SK-N-SH treated with all-trans-retinoic acid at 6 μM for 48 hours (cell line): ENCODE data around the gene FBXL16.

Experiments
- ATAC-seq: fragments of 200-7000 bp; cut with Tn5 transposase; 3 replicates; pipeline ENCODE4 v1.9.1; 2020; ENCODE audit warnings: mild to moderate bottlenecking, moderate library complexity
- ARNTL ChIP-seq: fragments of 450-650 bp; formaldehyde crosslinking; IDR thresholded peaks from 2 replicates; pipeline ENCODE4 v1.5.0; 2020; ENCODE audit warnings: low read depth, mild to moderate bottlenecking, moderate library complexity, borderline replicate concordance
- BACH2 ChIP-seq: fragments of 250-450 bp; sonication (Bioruptor Pico); IDR thresholded peaks from 2 replicates; pipeline ENCODE4 v1.9.0; 2021; ENCODE audit warnings: mild to moderate bottlenecking, borderline replicate concordance
- GLIS3 ChIP-seq: fragments of 250-450 bp; sonication (Bioruptor Pico); IDR thresholded peaks from 2 replicates; pipeline ENCODE4 v1.5.0; 2020; ENCODE audit warnings: mild to moderate bottlenecking, moderate library complexity
- ISL1 ChIP-seq: fragments of 250-450 bp; sonication (Bioruptor Pico); IDR thresholded peaks from 2 replicates; pipeline ENCODE4 v2.1.2; 2022; ENCODE audit warnings: mild to moderate bottlenecking, moderate library complexity
- OSR1 ChIP-seq: fragments of 250-450 bp; sonication (Bioruptor Pico); IDR thresholded peaks from 2 replicates; pipeline ENCODE4 v1.8.0; 2022; ENCODE audit warnings: moderate library complexity, mild to moderate bottlenecking, inconsistent platforms
- PATZ1 ChIP-seq: fragments of 250-450 bp; sonication (Bioruptor Pico); IDR thresholded peaks from 2 replicates; pipeline ENCODE4 v1.8.0; 2020; ENCODE audit warnings: mild to moderate bottlenecking, moderate library complexity, borderline replicate concordance
- POU6F1 ChIP-seq: fragments of 250-450 bp; sonication (Bioruptor Pico); IDR thresholded peaks from 2 replicates; pipeline ENCODE4 v1.8.0; 2021; ENCODE audit warnings: low read depth, mild to moderate bottlenecking, moderate library complexity, borderline replicate concordance
- TCF4 ChIP-seq: fragments of 250-450 bp; sonication (Bioruptor Pico); IDR thresholded peaks from 2 replicates; pipeline ENCODE4 v1.8.0; 2021; ENCODE audit warnings: mild to moderate bottlenecking, moderate library complexity, borderline replicate concordance
- TSHZ2 ChIP-seq: fragments of 250-450 bp; sonication (Bioruptor Pico); IDR thresholded peaks from 2 replicates; pipeline ENCODE4 v1.5.0; 2020; ENCODE audit warnings: mild to moderate bottlenecking, moderate library complexity
- ZC3H10 ChIP-seq: fragments of 250-450 bp; sonication (Bioruptor Pico); IDR thresholded peaks from 2 replicates; pipeline ENCODE4 v1.5.1; 2021; ENCODE audit warnings: mild to moderate bottlenecking, moderate library complexity
- ZFP3 ChIP-seq: fragments of 250-450 bp; sonication (Bioruptor Pico); IDR thresholded peaks from 2 replicates; pipeline ENCODE4 v1.5.0; 2020; ENCODE audit warnings: mild to moderate bottlenecking, moderate library complexity
- ZFP30 ChIP-seq: fragments of 450-650 bp; formaldehyde crosslinking; IDR thresholded peaks from 2 replicates; pipeline ENCODE4 v1.5.0; 2022; ENCODE audit warnings: mild to moderate bottlenecking, moderate library complexity
- ZNF565 ChIP-seq: fragments of 450-650 bp; formaldehyde crosslinking; conservative IDR thresholded peaks from 2 replicates; pipeline ENCODE4 v1.5.0; 2020; ENCODE audit warnings: low read depth, mild to moderate bottlenecking, moderate library complexity
- ZNF70 ChIP-seq: fragments of 450-650 bp; formaldehyde crosslinking; IDR thresholded peaks from 2 replicates; pipeline ENCODE4 v1.5.0; 2020; ENCODE audit warnings: mild to moderate bottlenecking, moderate library complexity
- ZNF8 ChIP-seq: fragments of 450-650 bp; formaldehyde crosslinking; IDR thresholded peaks from 2 replicates; pipeline ENCODE4 v1.5.0; 2020; ENCODE audit warnings: mild to moderate bottlenecking, moderate library complexity

The FBXL16 gene

GRCh38 chr16:720990-721764, 15.6 kb upstream of the FBXL16 start, which contains the start of gene ANTKMT:
TSS of gene ANTKMT (plus strand) at chr16:721146. CDS start at chr16:721275, 129 bp downstream.
- ATAC-seq = peak; percentile 66
- TF ChIP-seq ZFP30 (CRISPR knock-in tag) (no peak), ZFP3 (CRISPR knock-in tag) (0 out of 2 replicates have a peak, but pooled peaks have one; percentile 48), GLIS3 (CRISPR knock-in tag) (0 out of 2 replicates have a peak, but pooled peaks have one; percentile 48), TSHZ2 (CRISPR knock-in tag) (0 out of 2 replicates have a peak, but pooled peaks have one; percentile 23)

DNA sequence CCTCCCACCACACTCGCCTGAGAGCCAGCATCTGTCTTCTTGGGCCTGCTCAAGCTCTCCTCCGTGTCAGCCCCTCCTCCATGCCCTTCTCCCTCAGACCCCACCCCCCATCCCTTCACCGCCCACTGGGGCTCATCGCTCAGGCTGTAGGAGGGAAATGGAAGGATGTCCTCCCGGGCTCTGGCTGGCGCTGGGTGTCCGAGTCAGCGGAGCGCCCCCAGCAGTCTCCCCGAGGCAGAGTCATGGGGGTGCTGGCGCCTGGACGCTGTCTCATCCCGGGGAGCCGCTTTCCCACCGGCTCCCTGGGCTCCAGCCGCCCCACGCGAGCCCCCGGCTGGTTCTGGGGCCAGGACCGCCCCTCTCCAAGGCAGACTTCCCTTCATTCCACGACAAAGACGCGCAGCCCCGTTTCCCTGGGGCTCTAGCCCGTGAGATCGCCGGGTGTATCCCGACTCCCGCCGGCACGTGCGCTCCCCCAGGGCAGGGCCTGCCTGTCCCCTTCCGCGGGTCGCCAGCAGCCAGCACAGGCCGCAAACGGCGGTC, 14.9 kb upstream of the FBXL16 start:
- TF ChIP-seq PATZ1 (no peak), POU6F1 (CRISPR knock-in tag) (0 out of 2 replicates have a peak, but pooled peaks have one; percentile 17), GLIS3 (CRISPR knock-in tag) (peak; percentile 70), TSHZ2 (CRISPR knock-in tag) (no peak), TCF4 (CRISPR knock-in tag) (peak; percentile 43; the same call in 1 of the 2 replicates), ARNTL (CRISPR knock-in tag) (peak; percentile 37; the same call in 1 of the 2 replicates), ZNF8 (no peak)
- peak; percentile 63 for ATAC-seq

- TF ChIP-seq POU6F1 (CRISPR knock-in tag) = no peak
- TF ChIP-seq GLIS3 (CRISPR knock-in tag) = peak; percentile 55; the same call in 1 of the 2 replicates
- TF ChIP-seq ZFP30 (CRISPR knock-in tag) = no peak
- peak; percentile 11 for ATAC-seq
Observed at GRCh38 chr16:719815-720446, 14.3 kb upstream of the FBXL16 start.

- ATAC-seq = no peak
- TF ChIP-seq ZNF565 (CRISPR knock-in tag) = no peak
- TF ChIP-seq PATZ1 = no peak
- TF ChIP-seq ZC3H10 (CRISPR knock-in tag) = no peak
- no peak for TF ChIP-seq ZNF8
- no peak for TF ChIP-seq ISL1 (CRISPR knock-in tag)
- TF ChIP-seq BACH2 (CRISPR knock-in tag) = no peak
- TF ChIP-seq TSHZ2 (CRISPR knock-in tag) = no peak
- TF ChIP-seq OSR1 (CRISPR knock-in tag) = no peak
- no peak for TF ChIP-seq ZFP3 (CRISPR knock-in tag)
- TF ChIP-seq ARNTL (CRISPR knock-in tag) = no peak
- no peak for TF ChIP-seq ZNF70
Observed at GRCh38 chr16:718922-719321, 13.3 kb upstream of the FBXL16 start.
